Measurements from ENCODE around the gene ROBO2. TPM values are rescaled to one million over a fixed set of nuclear protein-coding genes. Genes with fewer than 3 reads are reported as not detected.

Gene ROBO2
- total RNA-seq, 4 donors from 2014 or later, result 0.20 to 0.41 (median 0.32) TPM; not detected in 1

- H3K4me1 ChIP-seq, result no peaks in the 10 kb centered on the region
- no peak for TF ChIP-seq POLR2A (IDR thresholded peaks at IDR 0.05)
- no peak for TF ChIP-seq EP300 (IDR thresholded peaks at IDR 0.05; ENCODE audit: low read depth)
- no peak for TF ChIP-seq CTCF (IDR thresholded peaks at IDR 0.05)
- no peak for TF ChIP-seq POLR2AphosphoS5 (IDR thresholded peaks at IDR 0.05)
- no peaks in the 10 kb centered on the region for H3K27me3 ChIP-seq
- H3K27ac ChIP-seq, result no peak overlapping the region
- no peaks in the 10 kb centered on the region for H3K9me3 ChIP-seq
- no peaks in the 10 kb centered on the region for H3K36me3 ChIP-seq
- H3K4me3 ChIP-seq, result no peak overlapping the region
- intact Hi-C loops (cut with DNase I; ENCODE audit: low total_unique reads) (no loop called here), in situ Hi-C loops (cut with MboI; ENCODE audit: low pct_ligation_motif_present in 1 of 4, low pct_unique_long_range_greater_than_20kb in 1 of 4, low sequenced_read_pairs in 3 of 4) (no loop called here)
- no peak for DNase-seq
These were observed 375.0 kb downstream of the ROBO2 start for GRCh38 chr3:77414881-77415280.

GRCh38 chr3:77420336-77420735 lies 380.4 kb downstream of the ROBO2 start:
- Histone ChIP-seq H3K27me3 (no peaks in the 10 kb centered on the region), H3K9me3 (no peaks in the 10 kb centered on the region), H3K4me1 (no peaks in the 10 kb centered on the region), H3K4me3 (no peak overlapping the region), H3K36me3 (no peaks in the 10 kb centered on the region), H3K27ac (no peak overlapping the region)
- no peak for TF ChIP-seq EP300 (IDR thresholded peaks at IDR 0.05; ENCODE audit: low read depth)
- no peak for TF ChIP-seq CTCF (IDR thresholded peaks at IDR 0.05)
- TF ChIP-seq POLR2A (IDR thresholded peaks at IDR 0.05), result no peak
- no peak for TF ChIP-seq POLR2AphosphoS5 (IDR thresholded peaks at IDR 0.05)
- intact Hi-C loops (cut with DNase I; ENCODE audit: low total_unique reads) (no loop called here), in situ Hi-C loops (cut with MboI; ENCODE audit: low pct_ligation_motif_present in 1 of 4, low pct_unique_long_range_greater_than_20kb in 1 of 4, low sequenced_read_pairs in 3 of 4) (no loop called here)
- no peak for DNase-seq
- WGBS, 2 donors (ENCODE audit: low coverage in 1 of 2), result 69 to 85% methylated on average over 1 of the region's 1 CpG

GRCh38 chr3:77421916-77422315 lies 382.0 kb downstream of the ROBO2 start:
- 84 to 88% methylated on average over 4 to 5 of the region's 5 CpGs for WGBS, 2 donors (ENCODE audit: low coverage in 1 of 2)
- no peak for DNase-seq
- H3K4me3 ChIP-seq, result no peak overlapping the region
- TF ChIP-seq EP300 (IDR thresholded peaks at IDR 0.05; ENCODE audit: low read depth), result no peak
- TF ChIP-seq CTCF (IDR thresholded peaks at IDR 0.05), result no peak
- TF ChIP-seq POLR2AphosphoS5 (IDR thresholded peaks at IDR 0.05), result no peak
- no peak for TF ChIP-seq POLR2A (IDR thresholded peaks at IDR 0.05)
- H3K4me1 ChIP-seq, result no peaks in the 10 kb centered on the region
- H3K27ac ChIP-seq, result no peak overlapping the region
- no peaks in the 10 kb centered on the region for H3K36me3 ChIP-seq
- intact Hi-C loops (cut with DNase I; ENCODE audit: low total_unique reads), result no loop called here
- in situ Hi-C loops (cut with MboI; ENCODE audit: low pct_ligation_motif_present in 1 of 4, low pct_unique_long_range_greater_than_20kb in 1 of 4, low sequenced_read_pairs in 3 of 4), result no loop called here
- no peaks in the 10 kb centered on the region for H3K27me3 ChIP-seq
- H3K9me3 ChIP-seq, result no peaks in the 10 kb centered on the region

- no peaks in the 10 kb centered on the region for H3K27me3 ChIP-seq
- TF ChIP-seq EP300 (IDR thresholded peaks at IDR 0.05; ENCODE audit: low read depth) (no peak), POLR2A (IDR thresholded peaks at IDR 0.05) (no peak), POLR2AphosphoS5 (IDR thresholded peaks at IDR 0.05) (no peak), CTCF (IDR thresholded peaks at IDR 0.05) (no peak)
- intact Hi-C loops (cut with DNase I; ENCODE audit: low total_unique reads), result no loop called here
- DNase-seq, result no peak
- no peaks in the 10 kb centered on the region for H3K4me1 ChIP-seq
- no peak overlapping the region for H3K27ac ChIP-seq
- H3K9me3 ChIP-seq, result no peaks in the 10 kb centered on the region
- no peaks in the 10 kb centered on the region for H3K36me3 ChIP-seq
- in situ Hi-C loops (cut with MboI; ENCODE audit: low pct_ligation_motif_present in 1 of 4, low pct_unique_long_range_greater_than_20kb in 1 of 4, low sequenced_read_pairs in 3 of 4), result no loop called here
- no peak overlapping the region for H3K4me3 ChIP-seq
These were observed 386.6 kb downstream of the ROBO2 start for GRCh38 chr3:77426531-77426930.
